SK-N-SH (cell line): ENCODE data around the gene COMT. TPM values are rescaled to one million over a fixed set of nuclear protein-coding genes. Genes with fewer than 3 reads are reported as not detected.

Experiments
- CTCF ChIA-PET: fragments of 300-600, 350-600 bp; formaldehyde crosslinking; extraction: SDS; loops from one replicate; lab custom pipeline; 2021; lab: Yijun Ruan, JAX
- POLR2A ChIA-PET: fragments of 350-600 bp; sonication (Branson Sonifier 250); formaldehyde crosslinking; extraction: SDS; loops from one replicate; lab custom pipeline; 2020; ENCODE audit warnings: antibody characterized with exemption, inconsistent platforms; lab: Yijun Ruan, JAX
- DNase-seq: peaks from one replicate; pipeline ENCODE4 v3.0.0; 2012
- H2AFZ ChIP-seq: fragments of 200-600 bp; sonication (generic); 2 replicates; pipeline ENCODE4 v1.8.1; 2016; ENCODE audit warnings: antibody characterized with exemption, mild to moderate bottlenecking, low read depth
- H3F3A ChIP-seq: fragments of 200-600 bp; sonication (generic); replicated peaks from 2 replicates; pipeline ENCODE3; 2016; ENCODE audit warnings: antibody characterized with exemption, mild to moderate bottlenecking; ENCODE audit not compliant: insufficient read depth
- H3K27ac ChIP-seq, 2 experiments: fragments of 200-500 bp in 1 of 2; fragments of 200-600 bp in 1 of 2; sonication (Bioruptor generic) in 1 of 2; sonication (generic), shearing (Covaris generic) in 1 of 2; 2 replicates each; pipeline versions ENCODE4 v1.5.1 to v1.6.1; 2014 to 2016; ENCODE audit warnings: low read depth in 2 of 2, inconsistent platforms in 1 of 2, low read length in 1 of 2, mild to moderate bottlenecking in 1 of 2, mixed read lengths in 1 of 2
- H3K27me3 ChIP-seq: fragments of 200-600 bp; sonication (generic), shearing (Covaris generic); 2 replicates; pipeline ENCODE4 v1.6.1; 2016; ENCODE audit warnings: mixed run types; ENCODE audit not compliant: insufficient read depth
- H3K36me3 ChIP-seq, 2 experiments: fragments of 200-500 bp in 1 of 2; fragments of 200-600 bp in 1 of 2; sonication (Bioruptor generic) in 1 of 2; sonication (generic) in 1 of 2; replicated peaks in 1 of 2; 2 replicates each; pipeline versions ENCODE3 to v1.5.1; 2014 to 2016; ENCODE audit warnings: low read length in 1 of 2, mild to moderate bottlenecking in 1 of 2; ENCODE audit not compliant: insufficient read depth in 2 of 2, control insufficient read depth in 1 of 2
- H3K4me1 ChIP-seq, 2 experiments: fragments of 200-500 bp in 1 of 2; fragments of 200-600 bp in 1 of 2; sonication (Bioruptor generic) in 1 of 2; sonication (generic), shearing (Covaris generic) in 1 of 2; 2 replicates each; pipeline versions ENCODE4 v1.5.1 to v1.6.1; 2014 to 2016; ENCODE audit warnings: low read depth in 1 of 2, low read length in 1 of 2, mixed run types in 1 of 2; ENCODE audit not compliant: insufficient read depth in 2 of 2, control insufficient read depth in 1 of 2
- H3K4me2 ChIP-seq: fragments of 200-600 bp; sonication (generic), shearing (Covaris generic); 2 replicates; pipeline ENCODE4 v1.6.1; 2017; ENCODE audit warnings: mixed run types
- H3K4me3 ChIP-seq, 2 experiments: fragments of 200-500 bp in 1 of 2; fragments of 200-600 bp in 1 of 2; sonication (Bioruptor generic) in 1 of 2; sonication (generic), shearing (Covaris generic) in 1 of 2; 2 replicates each; pipeline versions ENCODE4 v1.5.1 to v1.8.1; 2014 to 2016; ENCODE audit warnings: low read depth in 2 of 2, inconsistent platforms in 1 of 2, low read length in 1 of 2, mild to moderate bottlenecking in 1 of 2, mixed read lengths in 1 of 2, moderate library complexity in 1 of 2
- H3K79me2 ChIP-seq: fragments of 200-600 bp; sonication (generic); 2 replicates; pipeline ENCODE4 v1.8.1; 2017; ENCODE audit warnings: mild to moderate bottlenecking; ENCODE audit not compliant: insufficient read depth
- H3K9ac ChIP-seq: fragments of 200-600 bp; sonication (generic); 2 replicates; pipeline ENCODE4 v1.6.1; 2017; ENCODE audit warnings: mixed run types
- H3K9me2 ChIP-seq: fragments of 200-600 bp; sonication (generic); 2 replicates; pipeline ENCODE4 v1.6.1; 2017; ENCODE audit warnings: mixed run types
- H3K9me3 ChIP-seq: fragments of 200-600 bp; sonication (generic); 2 replicates; pipeline ENCODE4 v1.6.1; 2017; ENCODE audit warnings: mixed run types, mild to moderate bottlenecking, moderate library complexity
- H4K20me1 ChIP-seq: fragments of 200-600 bp; sonication (generic); 2 replicates; pipeline ENCODE4 v1.6.1; 2017; ENCODE audit warnings: mild to moderate bottlenecking, mixed run types; ENCODE audit not compliant: insufficient read depth
- CHD2 ChIP-seq: fragments of 150-350 bp; IDR thresholded peaks from 2 replicates; pipeline ENCODE4 v1.6.1; 2018; ENCODE audit warnings: low read length; ENCODE audit not compliant: partially characterized antibody
- ELF1 ChIP-seq: IDR thresholded peaks from 2 replicates; pipeline ENCODE4 v1.4.0; 2012
- FOSL2 ChIP-seq: IDR thresholded peaks from 2 replicates; pipeline ENCODE4 v1.4.0; 2012; ENCODE audit warnings: low read depth, mild to moderate bottlenecking, moderate library complexity, borderline replicate concordance
- FOXJ3 ChIP-seq: sonication (generic); formaldehyde crosslinking; IDR thresholded peaks from 2 replicates; pipeline ENCODE4 v1.5.1; 2020; ENCODE audit warnings: mild to moderate bottlenecking, missing genetic modification reagents
- GABPA ChIP-seq: IDR thresholded peaks from 2 replicates; pipeline ENCODE4 v1.4.0; 2012; ENCODE audit warnings: low read depth, mild to moderate bottlenecking
- MEF2A ChIP-seq: IDR thresholded peaks from 2 replicates; pipeline ENCODE4 v1.4.0; 2012; ENCODE audit warnings: low read depth, borderline replicate concordance
- NRF1 ChIP-seq: IDR thresholded peaks from 2 replicates; pipeline ENCODE4 v1.6.1; 2012; ENCODE audit warnings: low read depth, mild to moderate bottlenecking, low read length
- POLR2AphosphoS5 ChIP-seq: IDR thresholded peaks from 2 replicates; pipeline ENCODE4 v1.6.1; 2012; ENCODE audit warnings: low read depth, low read length
- RAD21 ChIP-seq: IDR thresholded peaks from 2 replicates; pipeline ENCODE4 v1.6.1; 2012; ENCODE audit warnings: mild to moderate bottlenecking, low read length
- RCOR1 ChIP-seq: fragments of 150-350 bp; IDR thresholded peaks from 2 replicates; pipeline ENCODE4 v1.6.1; 2017; ENCODE audit warnings: antibody characterized with exemption, low read length
- RXRA ChIP-seq: IDR thresholded peaks from 2 replicates; pipeline ENCODE4 v1.4.0; 2012; ENCODE audit warnings: low read depth, mild to moderate bottlenecking, borderline replicate concordance
- TEAD4 ChIP-seq: IDR thresholded peaks from 2 replicates; pipeline ENCODE4 v1.4.0; 2012; ENCODE audit warnings: mild to moderate bottlenecking, borderline replicate concordance; ENCODE audit not compliant: insufficient read depth
- WGBS: methylation state at CpG from one replicate; pipeline ENCODE4 v1.1.6; 2017; ENCODE audit warnings: low lambda C conversion rate; 5-methylcytosine and 5-hydroxymethylcytosine counted together
- polyA plus RNA-seq, 3 experiments: library from polyadenylated mRNA; depleted of rRNA; stranded (reverse); fragments of >200 nt; gene quantifications; 2 replicates each; pipeline ENCODE4 v1.2.3, GENCODE V29; 2012
- TF ChIP-seq, protein P1 (sequence below): IDR thresholded peaks from 2 replicates; pipeline ENCODE4 v1.4.0; 2012; ENCODE audit warnings: low read depth, borderline replicate concordance
- TF ChIP-seq, protein P2 (sequence below): IDR thresholded peaks from 2 replicates; pipeline ENCODE4 v1.4.0; 2012; ENCODE audit warnings: low read depth
- TF ChIP-seq, protein P3 (sequence below): IDR thresholded peaks from 2 replicates; pipeline ENCODE4 v1.6.1; 2012; ENCODE audit warnings: mild to moderate bottlenecking, low read depth, low read length, moderate library complexity

The COMT gene
- polyA plus RNA-seq, 1 of the 3 experiments (the other 2 are of a cell fraction): 343 TPM

DNA sequence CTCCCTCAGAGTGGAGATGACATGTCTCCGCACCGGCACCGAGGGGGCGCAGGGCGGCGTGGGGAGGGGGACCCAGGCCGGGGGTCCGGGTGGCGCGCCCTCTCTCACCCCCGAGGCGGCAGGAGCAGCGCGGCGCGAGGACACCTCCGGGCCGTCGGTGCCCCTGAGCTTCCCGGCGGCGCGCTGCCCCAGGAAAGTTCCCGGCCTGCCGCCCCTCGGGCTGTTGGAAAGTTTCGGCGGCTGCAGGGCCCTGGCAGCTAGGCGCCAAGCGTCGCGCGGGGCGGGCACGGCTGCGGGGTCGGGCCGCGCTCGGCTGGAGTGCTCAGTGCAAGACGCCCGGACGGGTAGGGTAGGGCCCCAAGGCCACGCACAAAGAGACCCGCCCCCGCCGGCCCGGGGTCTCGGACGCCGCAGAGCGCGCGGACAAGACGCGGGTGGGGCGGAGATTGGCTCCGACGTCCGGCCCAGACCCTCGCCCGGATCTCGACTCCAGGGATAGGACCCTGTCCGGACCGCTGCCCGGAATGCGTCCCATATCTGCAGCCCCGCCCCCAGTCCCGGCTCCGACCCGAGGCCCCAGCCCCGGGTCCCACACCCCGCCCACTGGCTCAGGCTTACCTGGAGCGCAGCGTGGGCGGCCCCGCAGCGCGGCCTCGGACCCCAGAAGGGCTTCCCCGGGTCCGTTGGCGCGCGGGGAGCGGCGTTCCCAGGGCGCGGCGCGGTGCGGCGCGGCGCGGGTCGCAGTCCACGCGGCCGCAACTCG is 74.6 kb downstream of the COMT start:
- H3K4me1 ChIP-seq: peaks cover 0 to 51% of the 10 kb centered on the region in 2 experiments; a peak in 1 of 4 replicates
- no peak overlapping the region; the same call in 1 of the 2 replicates for H3K9ac ChIP-seq
- H3K27me3 ChIP-seq: no peaks in the 10 kb centered on the region
- TF ChIP-seq POLR2AphosphoS5 (no peak), RXRA (no peak), NRF1 (no peak), ELF1 (no peak), TEAD4 (no peak), GABPA (no peak), RCOR1 (no peak), FOXJ3 (CRISPR knock-in tag) (no peak), MEF2A (no peak), CHD2 (no peak), FOSL2 (no peak), RAD21 (no peak)
- TF ChIP-seq, protein P1, sequence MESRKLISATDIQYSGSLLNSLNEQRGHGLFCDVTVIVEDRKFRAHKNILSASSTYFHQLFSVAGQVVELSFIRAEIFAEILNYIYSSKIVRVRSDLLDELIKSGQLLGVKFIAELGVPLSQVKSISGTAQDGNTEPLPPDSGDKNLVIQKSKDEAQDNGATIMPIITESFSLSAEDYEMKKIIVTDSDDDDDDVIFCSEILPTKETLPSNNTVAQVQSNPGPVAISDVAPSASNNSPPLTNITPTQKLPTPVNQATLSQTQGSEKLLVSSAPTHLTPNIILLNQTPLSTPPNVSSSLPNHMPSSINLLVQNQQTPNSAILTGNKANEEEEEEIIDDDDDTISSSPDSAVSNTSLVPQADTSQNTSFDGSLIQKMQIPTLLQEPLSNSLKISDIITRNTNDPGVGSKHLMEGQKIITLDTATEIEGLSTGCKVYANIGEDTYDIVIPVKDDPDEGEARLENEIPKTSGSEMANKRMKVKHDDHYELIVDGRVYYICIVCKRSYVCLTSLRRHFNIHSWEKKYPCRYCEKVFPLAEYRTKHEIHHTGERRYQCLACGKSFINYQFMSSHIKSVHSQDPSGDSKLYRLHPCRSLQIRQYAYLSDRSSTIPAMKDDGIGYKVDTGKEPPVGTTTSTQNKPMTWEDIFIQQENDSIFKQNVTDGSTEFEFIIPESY: no peak
- TF ChIP-seq, protein P2, sequence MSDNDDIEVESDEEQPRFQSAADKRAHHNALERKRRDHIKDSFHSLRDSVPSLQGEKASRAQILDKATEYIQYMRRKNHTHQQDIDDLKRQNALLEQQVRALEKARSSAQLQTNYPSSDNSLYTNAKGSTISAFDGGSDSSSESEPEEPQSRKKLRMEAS: no peak; the same call in 1 of the 2 replicates
- TF ChIP-seq, protein P3, sequence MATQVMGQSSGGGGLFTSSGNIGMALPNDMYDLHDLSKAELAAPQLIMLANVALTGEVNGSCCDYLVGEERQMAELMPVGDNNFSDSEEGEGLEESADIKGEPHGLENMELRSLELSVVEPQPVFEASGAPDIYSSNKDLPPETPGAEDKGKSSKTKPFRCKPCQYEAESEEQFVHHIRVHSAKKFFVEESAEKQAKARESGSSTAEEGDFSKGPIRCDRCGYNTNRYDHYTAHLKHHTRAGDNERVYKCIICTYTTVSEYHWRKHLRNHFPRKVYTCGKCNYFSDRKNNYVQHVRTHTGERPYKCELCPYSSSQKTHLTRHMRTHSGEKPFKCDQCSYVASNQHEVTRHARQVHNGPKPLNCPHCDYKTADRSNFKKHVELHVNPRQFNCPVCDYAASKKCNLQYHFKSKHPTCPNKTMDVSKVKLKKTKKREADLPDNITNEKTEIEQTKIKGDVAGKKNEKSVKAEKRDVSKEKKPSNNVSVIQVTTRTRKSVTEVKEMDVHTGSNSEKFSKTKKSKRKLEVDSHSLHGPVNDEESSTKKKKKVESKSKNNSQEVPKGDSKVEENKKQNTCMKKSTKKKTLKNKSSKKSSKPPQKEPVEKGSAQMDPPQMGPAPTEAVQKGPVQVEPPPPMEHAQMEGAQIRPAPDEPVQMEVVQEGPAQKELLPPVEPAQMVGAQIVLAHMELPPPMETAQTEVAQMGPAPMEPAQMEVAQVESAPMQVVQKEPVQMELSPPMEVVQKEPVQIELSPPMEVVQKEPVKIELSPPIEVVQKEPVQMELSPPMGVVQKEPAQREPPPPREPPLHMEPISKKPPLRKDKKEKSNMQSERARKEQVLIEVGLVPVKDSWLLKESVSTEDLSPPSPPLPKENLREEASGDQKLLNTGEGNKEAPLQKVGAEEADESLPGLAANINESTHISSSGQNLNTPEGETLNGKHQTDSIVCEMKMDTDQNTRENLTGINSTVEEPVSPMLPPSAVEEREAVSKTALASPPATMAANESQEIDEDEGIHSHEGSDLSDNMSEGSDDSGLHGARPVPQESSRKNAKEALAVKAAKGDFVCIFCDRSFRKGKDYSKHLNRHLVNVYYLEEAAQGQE: no peak
- H3K36me3 ChIP-seq: no peaks in the 10 kb centered on the region
- DNase-seq: peak; percentile 71
- peaks cover 2% of the 10 kb centered on the region; the same call in 1 of the 2 replicates for H3K79me2 ChIP-seq
- H3K27ac ChIP-seq: peak overlapping the region in 1 of 2 experiments; percentile 50; a peak in 1 of 4 replicates
- no peaks in the 10 kb centered on the region for H3K9me2 ChIP-seq
- no peaks in the 10 kb centered on the region for H4K20me1 ChIP-seq
- 15% methylated on average over 7 of the region's 101 CpGs for WGBS
- CTCF ChIA-PET: interaction anchor here (0.9 to 8.9 kb wide), 8 partner anchors 11 to 286 kb away, joined by 3 to 501 read pairs (median 5); no protein-coding TSS in a partner anchor
- H3K4me2 ChIP-seq: peak overlapping the region; percentile 94
- no peaks in the 10 kb centered on the region for H3K9me3 ChIP-seq
- peaks cover 5% of the 10 kb centered on the region for H3F3A ChIP-seq
- H2AFZ ChIP-seq: peak overlapping the region; percentile 79; the same call in 1 of the 2 replicates
- POLR2A ChIA-PET: interaction anchor here (3.4 to 4.8 kb wide), 2 partner anchors 45 to 54 kb away, joined by 9 to 63 read pairs; no protein-coding TSS in a partner anchor
- peak overlapping the region; percentile 65 to 69 for H3K4me3 ChIP-seq
